IMR-90 (cell line): ENCODE measurements around the gene ITPKB. TPM values are rescaled to one million over a fixed set of nuclear protein-coding genes. Genes with fewer than 3 reads are reported as not detected.

Experiments used
- ATAC-seq: fragments of 200-7000 bp; cut with Tn5 transposase; 2 replicates; pipeline ENCODE4 v1.9.1; 2020; ENCODE audit warnings: low read depth, mild to moderate bottlenecking, moderate library complexity
- BruUV-seq: library from RNA; stranded (reverse); fragments of 400-500 nt; replicated peaks from 2 replicates; lab custom pipeline; 2021; lab: Mats Ljungman, UMichigan
- CTCF ChIA-PET: fragments of 300-600 bp; formaldehyde crosslinking; extraction: SDS; loops from one replicate; lab custom pipeline; 2021; ENCODE audit warnings: antibody characterized with exemption; lab: Yijun Ruan, JAX
- POLR2A ChIA-PET: fragments of 300-600 bp; sonication (Branson Sonifier 250); formaldehyde crosslinking; loops from one replicate; lab custom pipeline; 2022; ENCODE audit warnings: antibody characterized with exemption; ENCODE audit not compliant: unreplicated experiment; lab: Charles Lee
- DNase-seq: peaks from one replicate; pipeline ENCODE4 v3.0.0; 2013
- H2AFZ ChIP-seq: replicated peaks from 2 replicates; pipeline ENCODE3; 2013; ENCODE audit warnings: low read length, mild to moderate bottlenecking; ENCODE audit not compliant: poor library complexity
- H2AK5ac ChIP-seq: 2 replicates; pipeline ENCODE4 v1.6.1; 2013; ENCODE audit warnings: low read depth, low read length, inconsistent platforms
- H2AK9ac ChIP-seq: replicated peaks from 2 replicates; pipeline ENCODE3; 2013; ENCODE audit warnings: mild to moderate bottlenecking, low read depth, low read length, moderate library complexity; ENCODE audit not compliant: poor library complexity
- H2BK120ac ChIP-seq: 2 replicates; pipeline ENCODE4 v1.6.1; 2013; ENCODE audit warnings: low read depth, low read length, inconsistent platforms
- H2BK15ac ChIP-seq: 3 replicates; pipeline ENCODE4 v1.6.1; 2013; ENCODE audit warnings: low read depth, low read length, inconsistent platforms
- H2BK20ac ChIP-seq: 2 replicates; pipeline ENCODE4 v1.6.1; 2013; ENCODE audit warnings: low read depth, mild to moderate bottlenecking, inconsistent platforms, low read length, moderate library complexity
- H2BK5ac ChIP-seq: 2 replicates; pipeline ENCODE4 v1.6.1; 2013; ENCODE audit warnings: mild to moderate bottlenecking, low read depth, low read length, inconsistent platforms; ENCODE audit not compliant: poor library complexity, severe bottlenecking
- H3K14ac ChIP-seq: replicated peaks from 2 replicates; pipeline ENCODE4 v1.6.1; 2013; ENCODE audit warnings: low read depth, low read length, inconsistent platforms
- H3K18ac ChIP-seq: 2 replicates; pipeline ENCODE4 v1.6.1; 2013; ENCODE audit warnings: low read depth, low read length, control low read depth
- H3K23ac ChIP-seq: 2 replicates; pipeline ENCODE4 v1.6.1; 2013; ENCODE audit warnings: low read depth, low read length, inconsistent platforms
- H3K27ac ChIP-seq: 2 replicates; pipeline ENCODE4 v1.5.1; 2013; ENCODE audit warnings: mild to moderate bottlenecking, control low read depth, low read length; ENCODE audit not compliant: insufficient read depth
- H3K27me3 ChIP-seq: 2 replicates; pipeline ENCODE4 v1.6.1; 2013; ENCODE audit warnings: low read length; ENCODE audit not compliant: control insufficient read depth, insufficient read depth
- H3K36me3 ChIP-seq: 2 replicates; pipeline ENCODE4 v1.6.1; 2013; ENCODE audit warnings: low read length, mixed read lengths; ENCODE audit not compliant: control insufficient read depth, insufficient read depth
- H3K4ac ChIP-seq: 2 replicates; pipeline ENCODE4 v1.6.1; 2013; ENCODE audit warnings: low read depth, low read length, inconsistent platforms
- H3K4me1 ChIP-seq: 2 replicates; pipeline ENCODE4 v1.6.1; 2013; ENCODE audit warnings: low read length, mixed read lengths; ENCODE audit not compliant: control insufficient read depth, insufficient read depth
- H3K4me2 ChIP-seq: 2 replicates; pipeline ENCODE4 v1.6.1; 2013; ENCODE audit warnings: low read depth, mild to moderate bottlenecking, control low read depth, low read length, moderate library complexity
- H3K4me3 ChIP-seq: 2 replicates; pipeline ENCODE4 v1.5.1; 2013; ENCODE audit warnings: low read depth, mild to moderate bottlenecking, control low read depth, low read length, moderate library complexity; ENCODE audit not compliant: insufficient read depth
- H3K56ac ChIP-seq: 2 replicates; pipeline ENCODE4 v1.6.1; 2013; ENCODE audit warnings: low read length, inconsistent platforms; ENCODE audit not compliant: insufficient read depth; ENCODE audit errors: extremely low read depth
- H3K79me1 ChIP-seq, 2 experiments: 2 replicates each; pipeline ENCODE4 v1.6.1; 2013; ENCODE audit warnings: low read length in 2 of 2, inconsistent platforms in 1 of 2, low read depth in 1 of 2
- H3K9ac ChIP-seq: 2 replicates; pipeline ENCODE4 v1.6.1; 2013; ENCODE audit warnings: low read depth, low read length, control low read depth
- H3K9me1 ChIP-seq: 2 replicates; pipeline ENCODE4 v1.6.1; 2013; ENCODE audit warnings: low read length, inconsistent platforms; ENCODE audit not compliant: insufficient read depth
- H3K9me3 ChIP-seq: 2 replicates; pipeline ENCODE4 v1.6.1; 2013; ENCODE audit warnings: low read length; ENCODE audit not compliant: control insufficient read depth, insufficient read depth
- H4K20me1 ChIP-seq: 2 replicates; pipeline ENCODE4 v1.6.1; 2013; ENCODE audit warnings: low read length, inconsistent platforms; ENCODE audit not compliant: insufficient read depth
- H4K5ac ChIP-seq: 2 replicates; pipeline ENCODE4 v1.6.1; 2013; ENCODE audit warnings: mild to moderate bottlenecking, low read depth, low read length, control low read depth
- H4K8ac ChIP-seq, 2 experiments: 2 replicates each; pipeline ENCODE4 v1.6.1; 2013; ENCODE audit warnings: low read depth in 2 of 2, low read length in 2 of 2, control low read depth in 1 of 2, inconsistent platforms in 1 of 2
- H4K91ac ChIP-seq: 2 replicates; pipeline ENCODE4 v1.6.1; 2013; ENCODE audit warnings: low read depth, low read length, inconsistent platforms; ENCODE audit not compliant: insufficient read depth
- BHLHE40 ChIP-seq: fragments of 150-350 bp; IDR thresholded peaks from 2 replicates; pipeline ENCODE4 v1.6.1; 2016; ENCODE audit warnings: mild to moderate bottlenecking, low read depth, low read length
- CEBPB ChIP-seq: IDR thresholded peaks from 2 replicates; pipeline ENCODE4 v1.6.1; 2012; ENCODE audit warnings: low read depth, low read length, improper control_type of control experiment
- CHD1 ChIP-seq: IDR thresholded peaks from 2 replicates; pipeline ENCODE4 v1.6.1; 2012; ENCODE audit warnings: low read depth, low read length, improper control_type of control experiment
- ELK1 ChIP-seq: fragments of 150-350 bp; IDR thresholded peaks from 2 replicates; pipeline ENCODE4 v1.6.1; 2016; ENCODE audit warnings: low read depth, mild to moderate bottlenecking, low read length, moderate library complexity, borderline replicate concordance
- MAFK ChIP-seq: IDR thresholded peaks from 2 replicates; pipeline ENCODE4 v1.6.1; 2012; ENCODE audit warnings: low read depth, low read length, improper control_type of control experiment
- MAZ ChIP-seq: IDR thresholded peaks from 2 replicates; pipeline ENCODE4 v1.6.1; 2012; ENCODE audit warnings: low read depth, mild to moderate bottlenecking, low read length, improper control_type of control experiment, moderate library complexity, borderline replicate concordance
- MXI1 ChIP-seq: IDR thresholded peaks from 2 replicates; pipeline ENCODE4 v1.6.1; 2012; ENCODE audit warnings: low read depth, mild to moderate bottlenecking, low read length, moderate library complexity, borderline replicate concordance
- NFE2L2 ChIP-seq: fragments of 150-350 bp; IDR thresholded peaks from 2 replicates; pipeline ENCODE4 v1.6.1; 2016; ENCODE audit warnings: low read depth, mild to moderate bottlenecking, low read length
- POLR2A ChIP-seq: IDR thresholded peaks from 2 replicates; pipeline ENCODE4 v1.6.1; 2012; ENCODE audit warnings: mild to moderate bottlenecking, low read depth, low read length
- RAD21 ChIP-seq: IDR thresholded peaks from 2 replicates; pipeline ENCODE4 v1.6.1; 2012; ENCODE audit warnings: low read length, improper control_type of control experiment
- RCOR1 ChIP-seq: IDR thresholded peaks from 2 replicates; pipeline ENCODE4 v1.6.1; 2012; ENCODE audit warnings: mild to moderate bottlenecking, low read length, improper control_type of control experiment; ENCODE audit not compliant: insufficient replicate concordance
- RFX5 ChIP-seq: IDR thresholded peaks from 2 replicates; pipeline ENCODE4 v1.8.0; 2012; ENCODE audit warnings: low read depth, mild to moderate bottlenecking, low read length, moderate library complexity
- SMC3 ChIP-seq: fragments of 150-350 bp; IDR thresholded peaks from 2 replicates; pipeline ENCODE4 v1.6.1; 2016; ENCODE audit warnings: low read depth, mild to moderate bottlenecking, antibody characterized with exemption, low read length, moderate library complexity
- USF2 ChIP-seq: fragments of 150-350 bp; IDR thresholded peaks from 2 replicates; pipeline ENCODE4 v1.6.1; 2017; ENCODE audit warnings: mild to moderate bottlenecking, antibody characterized with exemption, low read length, low read depth
- WGBS, 2 experiments: methylation state at CpG; one replicate each; pipeline versions ENCODE4 v1.1.5 to v1.1.7; 2013; ENCODE audit warnings: missing lambda C conversion rate in 2 of 2; ENCODE audit not compliant: insufficient read length in 1 of 2; ENCODE audit errors: extremely low coverage in 2 of 2; 5-methylcytosine and 5-hydroxymethylcytosine counted together
- dilution Hi-C: fragments of 300-500 bp; cut with HindIII; formaldehyde crosslinking; loops from one replicate; pipeline ENCODE4 v1.14.3; 2018; ENCODE audit warnings: low sequenced_read_pairs; ENCODE audit not compliant: unreplicated experiment
- in situ Hi-C: fragments of 300-500 bp; cut with MboI; formaldehyde crosslinking; loops from 3 replicates; pipeline ENCODE4 v1.14.3; 2019; ENCODE audit warnings: low sequenced_read_pairs, inconsistent platforms, mixed read lengths
- intact Hi-C: fragments of 100-400 bp; cut with micrococcal nuclease; formaldehyde crosslinking; loops from 2 replicates; pipeline ENCODE4 v1.10.0; 2022
- polyA plus RNA-seq, 3 experiments: library from polyadenylated mRNA; depleted of rRNA; stranded (reverse); fragments of >200 nt; gene quantifications; 2 replicates each; pipeline ENCODE4 v1.2.3, GENCODE V29; 2012; ENCODE audit warnings: low replicate concordance in 1 of 3
- total RNA-seq: library from RNA; depleted of rRNA; stranded (reverse); fragments of >200 nt; gene quantifications from 2 replicates; pipeline ENCODE4 v1.2.3, GENCODE V29; 2012
- TF ChIP-seq, protein P1 (sequence below): conservative IDR thresholded peaks from 2 replicates; pipeline ENCODE4 v1.5.1; 2012; ENCODE audit warnings: mild to moderate bottlenecking, low read depth, low read length, improper control_type of control experiment

The ITPKB gene
- total and polyA plus RNA-seq, 2 of the 4 experiments (the other 2 are of a cell fraction), result 0.72 to 1.4 TPM

DNA sequence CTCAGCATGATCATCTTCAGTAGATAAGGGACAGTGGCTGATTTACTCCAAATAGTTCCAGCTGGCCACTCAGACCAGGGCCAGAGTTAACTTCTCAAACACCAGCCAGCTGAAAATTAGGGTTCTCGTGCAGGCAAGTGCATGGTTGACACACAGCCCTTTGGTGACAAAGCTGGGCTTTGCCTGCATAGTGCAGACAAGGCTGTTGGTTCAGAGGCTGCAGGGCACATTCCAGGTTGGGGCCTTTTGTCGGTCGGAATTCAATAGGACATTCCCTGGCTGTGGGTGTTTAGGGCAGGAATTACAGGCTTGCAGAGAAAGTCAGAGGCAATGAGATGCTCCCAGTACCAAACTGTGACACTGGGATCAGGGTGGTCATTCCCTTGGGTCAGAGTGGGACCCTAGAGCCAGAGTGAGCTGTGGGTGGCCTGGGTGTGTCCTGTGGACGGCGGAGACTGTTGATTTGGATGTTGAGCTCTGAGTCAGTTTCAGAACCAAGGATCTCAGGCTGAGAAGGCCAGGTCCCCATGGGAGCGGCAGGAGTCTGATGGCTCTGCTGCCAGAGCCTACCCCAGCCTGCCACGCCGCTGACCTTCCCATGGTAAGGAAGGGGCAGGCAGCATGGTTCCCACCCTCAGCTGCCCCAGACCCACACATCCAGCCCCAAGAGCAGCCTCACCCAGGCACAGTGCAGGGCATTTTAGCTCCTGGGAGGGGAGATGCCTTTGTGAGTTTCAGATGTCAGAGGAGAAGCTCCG is 134.3 kb downstream of the ITPKB start:
- CTCF ChIA-PET, result no interaction called here
- Histone ChIP-seq H3K18ac (no peak overlapping the region), H3K27ac (no peak overlapping the region), H3K4me3 (no peak overlapping the region), H4K91ac (no peak overlapping the region), H2BK15ac (no peak overlapping the region), H3K27me3 (peaks cover 11% of the 10 kb centered on the region), H3K9me3 (no peaks in the 10 kb centered on the region), H2BK5ac (no peak overlapping the region), H3K4me2 (no peak overlapping the region), H3K36me3 (no peaks in the 10 kb centered on the region), H4K5ac (no peak overlapping the region), H2BK20ac (no peak overlapping the region), H4K8ac (no peak overlapping the region), H2AK9ac (peak overlapping the region; percentile 52), H3K79me1 (no peaks in the 10 kb centered on the region), H3K14ac (no peak overlapping the region), H2BK120ac (no peak overlapping the region), H3K4ac (no peak overlapping the region), H2AK5ac (no peak overlapping the region), H3K56ac (no peak overlapping the region), H3K9me1 (no peaks in the 10 kb centered on the region), H3K23ac (no peak overlapping the region), H4K20me1 (no peaks in the 10 kb centered on the region), H2AFZ (peak overlapping the region; percentile 8), H3K9ac (no peak overlapping the region), H3K4me1 (peaks cover 4% of the 10 kb centered on the region; the same call in 1 of the 2 replicates)
- intact Hi-C loops, result no loop called here
- BruUV-seq, result no TSS peak
- POLR2A ChIA-PET, result no interaction called here
- no peak for TF ChIP-seq CHD1
- TF ChIP-seq NFE2L2, result no peak
- TF ChIP-seq SMC3, result no peak
- TF ChIP-seq CEBPB, result no peak
- no peak for TF ChIP-seq MAZ
- no peak for TF ChIP-seq ELK1
- TF ChIP-seq, protein P1, sequence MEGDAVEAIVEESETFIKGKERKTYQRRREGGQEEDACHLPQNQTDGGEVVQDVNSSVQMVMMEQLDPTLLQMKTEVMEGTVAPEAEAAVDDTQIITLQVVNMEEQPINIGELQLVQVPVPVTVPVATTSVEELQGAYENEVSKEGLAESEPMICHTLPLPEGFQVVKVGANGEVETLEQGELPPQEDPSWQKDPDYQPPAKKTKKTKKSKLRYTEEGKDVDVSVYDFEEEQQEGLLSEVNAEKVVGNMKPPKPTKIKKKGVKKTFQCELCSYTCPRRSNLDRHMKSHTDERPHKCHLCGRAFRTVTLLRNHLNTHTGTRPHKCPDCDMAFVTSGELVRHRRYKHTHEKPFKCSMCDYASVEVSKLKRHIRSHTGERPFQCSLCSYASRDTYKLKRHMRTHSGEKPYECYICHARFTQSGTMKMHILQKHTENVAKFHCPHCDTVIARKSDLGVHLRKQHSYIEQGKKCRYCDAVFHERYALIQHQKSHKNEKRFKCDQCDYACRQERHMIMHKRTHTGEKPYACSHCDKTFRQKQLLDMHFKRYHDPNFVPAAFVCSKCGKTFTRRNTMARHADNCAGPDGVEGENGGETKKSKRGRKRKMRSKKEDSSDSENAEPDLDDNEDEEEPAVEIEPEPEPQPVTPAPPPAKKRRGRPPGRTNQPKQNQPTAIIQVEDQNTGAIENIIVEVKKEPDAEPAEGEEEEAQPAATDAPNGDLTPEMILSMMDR, result no peak
- no peak for TF ChIP-seq RAD21
- no peak for TF ChIP-seq RCOR1
- TF ChIP-seq MAFK, result no peak
- TF ChIP-seq MXI1, result no peak
- TF ChIP-seq BHLHE40, result no peak
- no peak for TF ChIP-seq RFX5
- no peak for TF ChIP-seq POLR2A
- TF ChIP-seq USF2, result no peak
- DNase-seq (no peak), ATAC-seq (peak; percentile 11; the same call in 1 of the 2 replicates)
- in situ Hi-C loops, result no loop called here
- 73% methylated on average over 3 of the region's 9 CpGs; no CpG with 5 or more reads in 1 of the 2 experiments for WGBS, 2 experiments
- dilution Hi-C loops, result no loop called here
